Activated B cell treated with CpG ODN at 0.5 μM for 24 hours (primary cell): ENCODE data around the gene FAF1. TPM values are rescaled to one million over a fixed set of nuclear protein-coding genes. Genes with fewer than 3 reads are reported as not detected.

Experiments
- ATAC-seq: fragments of 200-7000 bp; cut with Tn5 transposase; one replicate; pipeline ENCODE4 v1.10.0; 2021; ENCODE audit warnings: low read depth, mild to moderate bottlenecking, moderate library complexity
- CTCF ChIA-PET: fragments of 350-600 bp; sonication (Branson Sonifier 250); formaldehyde crosslinking; loops from one replicate; lab custom pipeline; 2021; ENCODE audit warnings: antibody characterized with exemption; lab: Charles Lee
- POLR2A ChIA-PET: fragments of 350-600 bp; sonication (Branson Sonifier 250); formaldehyde crosslinking; loops from one replicate; lab custom pipeline; 2021; ENCODE audit warnings: antibody characterized with exemption; lab: Charles Lee
- DNase-seq: peaks from one replicate; pipeline ENCODE4 v3.0.0; 2022
- H3K27ac Mint-ChIP-seq: one replicate; pipeline ENCODE4 v1.8.0; 2020; ENCODE audit warnings: mixed read lengths
- H3K27me3 Mint-ChIP-seq: one replicate; pipeline ENCODE4 v1.8.0; 2021; ENCODE audit warnings: mixed read lengths
- H3K36me3 Mint-ChIP-seq: one replicate; pipeline ENCODE4 v1.8.0; 2021; ENCODE audit warnings: low read depth, mixed read lengths
- H3K4me1 Mint-ChIP-seq: one replicate; pipeline ENCODE4 v1.8.0; 2021; ENCODE audit warnings: mixed read lengths
- H3K4me3 Mint-ChIP-seq: one replicate; pipeline ENCODE4 v1.8.0; 2020; ENCODE audit warnings: mild to moderate bottlenecking, mixed read lengths
- H3K9me3 Mint-ChIP-seq: one replicate; pipeline ENCODE4 v1.8.0; 2020; ENCODE audit warnings: mixed read lengths
- CTCF ChIP-seq: fragments of 200-600 bp; IDR thresholded peaks from one replicate; pipeline ENCODE4 v1.8.0; 2022; ENCODE audit warnings: antibody characterized with exemption, mild to moderate bottlenecking
- intact Hi-C: fragments of 100-400 bp; cut with micrococcal nuclease; formaldehyde crosslinking; loops from one replicate; pipeline ENCODE4 v1.15.1; 2024
- total RNA-seq: library from RNA; stranded (reverse); gene quantifications from 2 replicates; pipeline ENCODE4 v1.2.3, GENCODE V29; 2022

FAF1 gene
- total RNA-seq, 1 donor from 2014 or later: 61.7 TPM

GRCh38 chr1:50416553-50417453 is 543.3 kb downstream of the FAF1 start:
- Mint-ChIP-seq H3K36me3 (no peaks in the 10 kb centered on the region), H3K4me3 (no peak overlapping the region), H3K9me3 (peaks cover 5% of the 10 kb centered on the region), H3K4me1 (peaks cover 28% of the 10 kb centered on the region), H3K27me3 (peaks cover 67% of the 10 kb centered on the region), H3K27ac (no peak overlapping the region)
- intact Hi-C loops: no loop called here
- DNase-seq (no peak), ATAC-seq (no peak)
- ChIA-PET CTCF (no interaction called here), POLR2A (no interaction called here)
- TF ChIP-seq CTCF: no peak

- TF ChIP-seq CTCF: no peak
- Mint-ChIP-seq H3K4me3 (no peak overlapping the region), H3K36me3 (no peaks in the 10 kb centered on the region), H3K9me3 (peaks cover 5% of the 10 kb centered on the region), H3K4me1 (peaks cover 24% of the 10 kb centered on the region), H3K27ac (no peak overlapping the region), H3K27me3 (peaks cover 62% of the 10 kb centered on the region)
- intact Hi-C loops: no loop called here
- ATAC-seq: no peak
- no peak for DNase-seq
- POLR2A ChIA-PET: no interaction called here
- CTCF ChIA-PET: no interaction called here
Observed at GRCh38 chr1:50416150-50416527, 543.9 kb downstream of the FAF1 start.

- ATAC-seq (no peak), DNase-seq (no peak)
- no peak for TF ChIP-seq CTCF
- POLR2A ChIA-PET: no interaction called here
- Mint-ChIP-seq H3K4me3 (no peak overlapping the region), H3K36me3 (no peaks in the 10 kb centered on the region), H3K4me1 (peaks cover 23% of the 10 kb centered on the region), H3K9me3 (peaks cover 8% of the 10 kb centered on the region), H3K27me3 (peaks cover 65% of the 10 kb centered on the region), H3K27ac (no peak overlapping the region)
- CTCF ChIA-PET: no interaction called here
- intact Hi-C loops: no loop called here
Observed at GRCh38 chr1:50415235-50416149, 544.6 kb downstream of the FAF1 start.

GRCh38 chr1:50414853-50415234 is 545.2 kb downstream of the FAF1 start:
- no peak overlapping the region for H3K27ac Mint-ChIP-seq
- intact Hi-C loops: no loop called here

More at GRCh38 chr1:50414853-50415234, 545.2 kb downstream of the FAF1 start:
- Mint-ChIP-seq H3K27me3 (peaks cover 60% of the 10 kb centered on the region), H3K4me1 (peaks cover 16% of the 10 kb centered on the region), H3K4me3 (no peak overlapping the region), H3K9me3 (peaks cover 8% of the 10 kb centered on the region), H3K36me3 (no peaks in the 10 kb centered on the region)
- ATAC-seq: no peak
- DNase-seq: no peak
- CTCF ChIA-PET: no interaction called here
- POLR2A ChIA-PET: no interaction called here
- no peak for TF ChIP-seq CTCF
